Measurements from ENCODE around the gene TMEM88.

GRCh38 chr17:7848739-7849129, 6.1 kb upstream of the TMEM88 start:
- TF ChIP-seq CTCF (IDR thresholded peaks at IDR 0.05) (no peak), POLR2A (IDR thresholded peaks at IDR 0.05) (no peak)
